NCI-H1048 (cell line): ENCODE measurements around the gene KCNMB3.

Experiments
- DNase-seq: peaks from one replicate; lab custom pipeline; 2025; lab: John Stamatoyannopoulos, UW

The KCNMB3 gene

DNA sequence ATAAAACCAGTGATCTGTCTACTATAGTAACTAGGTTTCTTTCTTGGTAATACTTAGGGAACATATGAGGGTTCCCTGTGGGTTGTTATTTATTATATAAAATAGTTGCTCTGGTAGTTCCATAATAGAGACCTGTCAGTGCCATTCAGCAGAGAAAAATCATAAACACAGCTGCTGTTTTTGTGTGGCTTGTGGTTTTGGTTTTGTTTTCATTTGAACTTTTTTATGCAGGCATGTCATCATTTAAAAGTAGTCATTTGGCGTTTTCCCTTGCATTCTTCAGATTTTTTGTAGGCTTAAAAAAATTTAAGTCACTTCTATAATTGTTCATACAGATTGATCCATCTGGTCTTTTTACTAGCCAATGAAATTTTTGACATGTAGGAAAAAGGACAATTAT, 54.8 kb downstream of the KCNMB3 start:
- no peak for DNase-seq

DNA sequence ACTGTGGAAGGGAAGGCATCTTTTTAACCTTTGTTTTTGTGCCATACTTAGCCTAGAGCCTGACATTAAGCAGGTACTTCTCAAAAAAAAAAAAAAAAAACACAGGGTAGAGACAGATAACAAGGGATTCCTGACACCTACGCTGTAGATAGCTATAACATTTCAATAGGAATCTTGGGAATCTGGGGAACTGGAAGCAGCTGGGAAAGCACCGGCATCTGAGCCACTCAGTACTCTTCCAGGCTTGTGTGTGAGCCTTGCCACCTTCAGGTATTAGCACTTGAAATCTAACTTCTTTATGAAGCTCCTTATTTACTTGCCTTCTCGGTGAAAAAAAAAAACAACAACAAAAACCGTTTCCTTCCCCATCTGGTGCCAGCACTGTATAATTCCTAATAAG, 56.0 kb downstream of the KCNMB3 start:
- no peak for DNase-seq
